ENCODE results near the gene GSS. TPM values are rescaled to one million over a fixed set of nuclear protein-coding genes. Genes with fewer than 3 reads are reported as not detected.

The GSS gene
- total RNA-seq, 1 donor from 2014 or later: 37.2 TPM

- H3K4me1 Mint-ChIP-seq (ENCODE audit: unreplicated experiment): peaks cover 26% of the 10 kb centered on the region
- no peaks in the 10 kb centered on the region for H3K36me3 Mint-ChIP-seq (ENCODE audit: unreplicated experiment)
- H3K27me3 Mint-ChIP-seq (ENCODE audit: unreplicated experiment): no peaks in the 10 kb centered on the region
- H3K4me3 Mint-ChIP-seq (ENCODE audit: unreplicated experiment): no peak overlapping the region
- peak overlapping the region; percentile 23 for H3K27ac Mint-ChIP-seq (ENCODE audit: unreplicated experiment)
- no peak for DNase-seq (ENCODE audit: extremely low spot score, unreplicated experiment)
- TF ChIP-seq CTCF (IDR thresholded peaks at IDR 0.05): no peak
- H3K9me3 Mint-ChIP-seq (ENCODE audit: unreplicated experiment): no peaks in the 10 kb centered on the region
Measured at GRCh38 chr20:34951652-34952051, 4.0 kb downstream of the GSS start.

DNA sequence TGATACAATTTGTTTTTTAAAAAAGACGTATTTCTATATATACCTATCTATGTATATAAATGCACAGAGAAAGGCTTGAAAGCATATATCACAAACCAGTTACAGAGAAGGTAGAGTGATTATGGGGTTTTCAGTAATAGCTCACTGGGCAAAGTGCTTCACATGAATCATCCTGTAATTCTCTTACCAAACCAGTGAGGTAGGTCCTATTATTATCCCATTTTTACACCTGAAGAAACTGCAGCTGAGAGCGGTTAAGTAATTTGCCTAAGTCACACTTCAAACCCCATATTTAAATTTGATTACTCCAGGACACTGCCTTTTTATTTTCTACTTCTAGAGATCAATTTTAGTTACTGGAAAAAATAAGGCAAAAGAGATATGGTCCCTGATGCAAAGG lies 4.4 kb downstream of the GSS start:
- peaks cover under 1% of the 10 kb centered on the region for H3K36me3 Mint-ChIP-seq (ENCODE audit: unreplicated experiment)
- H3K4me3 Mint-ChIP-seq (ENCODE audit: unreplicated experiment): no peak overlapping the region
- TF ChIP-seq CTCF (IDR thresholded peaks at IDR 0.05): no peak
- no peaks in the 10 kb centered on the region for H3K9me3 Mint-ChIP-seq (ENCODE audit: unreplicated experiment)
- no peaks in the 10 kb centered on the region for H3K27me3 Mint-ChIP-seq (ENCODE audit: unreplicated experiment)
- peaks cover 26% of the 10 kb centered on the region for H3K4me1 Mint-ChIP-seq (ENCODE audit: unreplicated experiment)
- no peak overlapping the region for H3K27ac Mint-ChIP-seq (ENCODE audit: unreplicated experiment)
- no peak for DNase-seq (ENCODE audit: extremely low spot score, unreplicated experiment)

GRCh38 chr20:34949120-34949519 lies 6.5 kb downstream of the GSS start:
- no peak overlapping the region for H3K27ac Mint-ChIP-seq (ENCODE audit: unreplicated experiment)
- H3K36me3 Mint-ChIP-seq (ENCODE audit: unreplicated experiment): peaks cover 5% of the 10 kb centered on the region
- TF ChIP-seq CTCF (IDR thresholded peaks at IDR 0.05): no peak
- no peaks in the 10 kb centered on the region for H3K27me3 Mint-ChIP-seq (ENCODE audit: unreplicated experiment)
- H3K4me3 Mint-ChIP-seq (ENCODE audit: unreplicated experiment): no peak overlapping the region
- H3K9me3 Mint-ChIP-seq (ENCODE audit: unreplicated experiment): no peaks in the 10 kb centered on the region
- DNase-seq (ENCODE audit: extremely low spot score, unreplicated experiment): no peak
- peaks cover 11% of the 10 kb centered on the region for H3K4me1 Mint-ChIP-seq (ENCODE audit: unreplicated experiment)

DNA sequence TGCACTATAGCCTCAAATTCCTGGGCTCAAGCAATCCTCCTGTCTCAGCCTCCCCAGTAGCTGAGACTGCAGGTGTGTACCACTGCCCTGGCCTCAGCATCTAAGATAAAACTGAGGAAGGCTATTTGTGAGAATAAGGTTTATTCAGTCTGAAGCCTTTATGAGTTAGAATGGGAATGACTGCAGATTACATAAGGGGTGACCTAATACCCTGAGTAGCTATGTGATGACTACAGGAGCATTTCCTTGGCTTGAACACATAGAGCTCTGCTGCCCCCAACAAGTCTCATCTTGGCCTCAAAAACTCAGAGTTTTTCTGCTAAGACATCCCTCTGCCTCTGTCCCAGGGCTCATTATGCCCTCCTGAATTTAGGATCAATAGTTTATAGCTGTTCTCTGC lies 7.6 kb downstream of the GSS start:
- Mint-ChIP-seq H3K36me3 (ENCODE audit: unreplicated experiment) (peaks cover 15% of the 10 kb centered on the region), H3K4me1 (ENCODE audit: unreplicated experiment) (peaks cover 9% of the 10 kb centered on the region), H3K9me3 (ENCODE audit: unreplicated experiment) (no peaks in the 10 kb centered on the region), H3K4me3 (ENCODE audit: unreplicated experiment) (no peak overlapping the region), H3K27me3 (ENCODE audit: unreplicated experiment) (no peaks in the 10 kb centered on the region), H3K27ac (ENCODE audit: unreplicated experiment) (no peak overlapping the region)
- DNase-seq (ENCODE audit: extremely low spot score, unreplicated experiment): no peak
- no peak for TF ChIP-seq CTCF (IDR thresholded peaks at IDR 0.05)

- TF ChIP-seq CTCF (IDR thresholded peaks at IDR 0.05): no peak
- H3K27me3 Mint-ChIP-seq (ENCODE audit: unreplicated experiment): no peaks in the 10 kb centered on the region
- H3K36me3 Mint-ChIP-seq (ENCODE audit: unreplicated experiment): peaks cover 19% of the 10 kb centered on the region
- H3K9me3 Mint-ChIP-seq (ENCODE audit: unreplicated experiment): no peaks in the 10 kb centered on the region
- H3K27ac Mint-ChIP-seq (ENCODE audit: unreplicated experiment): no peak overlapping the region
- DNase-seq (ENCODE audit: extremely low spot score, unreplicated experiment): no peak
- no peak overlapping the region for H3K4me3 Mint-ChIP-seq (ENCODE audit: unreplicated experiment)
- H3K4me1 Mint-ChIP-seq (ENCODE audit: unreplicated experiment): peaks cover 4% of the 10 kb centered on the region
Measured at GRCh38 chr20:34947336-34947735, 8.3 kb downstream of the GSS start.
